HG03139 (cell line): ENCODE results near the gene HPCAL1.
"Not testable (repeated sequence)": the region's sequence is repeated elsewhere in the genome, so short reads cannot be mapped to it uniquely, and the experiment has no call there.

Source experiments
- ATAC-seq: cut with Tn5 transposase; IDR thresholded peaks from one replicate; pipeline ENCODE4 v1.9.1; 2021; ENCODE audit not compliant: unreplicated experiment

HPCAL1 gene

DNA sequence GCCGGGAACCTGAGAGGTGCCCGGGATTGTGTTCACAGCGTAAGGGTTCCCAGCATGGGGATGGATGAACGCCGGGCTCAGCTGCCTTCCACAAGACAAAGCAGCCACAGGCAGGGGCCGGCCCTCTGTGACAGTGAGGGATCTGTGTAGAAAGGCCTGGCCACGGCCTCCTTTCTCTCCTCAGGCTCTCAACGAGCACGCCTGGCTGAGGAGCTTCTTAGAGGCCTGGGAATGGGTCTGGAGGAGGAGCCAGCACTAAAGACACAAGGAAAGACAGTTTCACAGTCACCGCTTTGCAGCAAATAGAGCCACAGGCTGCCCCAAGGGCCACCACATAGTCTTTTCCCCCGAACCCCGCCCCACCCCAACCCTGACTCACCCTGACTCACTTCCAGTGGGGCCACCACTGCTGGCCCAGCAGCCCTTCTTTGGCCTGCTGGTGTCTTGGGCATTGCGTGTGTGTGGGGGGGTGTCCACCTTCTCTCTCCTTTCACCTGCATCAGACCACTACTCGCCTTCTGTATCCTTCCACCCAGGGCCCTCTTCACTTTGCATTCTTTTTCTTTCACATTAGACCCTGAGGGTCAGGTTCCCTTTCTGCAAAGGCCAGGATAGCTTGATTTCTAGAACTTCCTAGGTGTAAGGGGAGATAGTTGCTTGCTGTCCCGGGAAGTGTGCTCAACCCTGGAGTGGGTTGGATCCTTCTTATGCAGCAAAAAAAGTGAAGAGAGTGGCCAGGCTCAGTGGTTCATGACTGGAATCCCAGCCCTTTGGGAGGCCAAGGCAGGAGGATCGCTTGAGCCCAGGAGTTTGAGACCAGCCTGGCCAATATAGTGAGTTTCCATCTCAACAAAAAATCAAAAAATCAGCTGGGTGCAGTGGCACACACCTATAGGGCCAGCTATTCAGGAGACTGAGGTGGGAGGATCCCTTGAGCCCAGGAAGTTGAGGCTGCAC, 19.3 kb upstream of the HPCAL1 start:
- no peak for ATAC-seq

DNA sequence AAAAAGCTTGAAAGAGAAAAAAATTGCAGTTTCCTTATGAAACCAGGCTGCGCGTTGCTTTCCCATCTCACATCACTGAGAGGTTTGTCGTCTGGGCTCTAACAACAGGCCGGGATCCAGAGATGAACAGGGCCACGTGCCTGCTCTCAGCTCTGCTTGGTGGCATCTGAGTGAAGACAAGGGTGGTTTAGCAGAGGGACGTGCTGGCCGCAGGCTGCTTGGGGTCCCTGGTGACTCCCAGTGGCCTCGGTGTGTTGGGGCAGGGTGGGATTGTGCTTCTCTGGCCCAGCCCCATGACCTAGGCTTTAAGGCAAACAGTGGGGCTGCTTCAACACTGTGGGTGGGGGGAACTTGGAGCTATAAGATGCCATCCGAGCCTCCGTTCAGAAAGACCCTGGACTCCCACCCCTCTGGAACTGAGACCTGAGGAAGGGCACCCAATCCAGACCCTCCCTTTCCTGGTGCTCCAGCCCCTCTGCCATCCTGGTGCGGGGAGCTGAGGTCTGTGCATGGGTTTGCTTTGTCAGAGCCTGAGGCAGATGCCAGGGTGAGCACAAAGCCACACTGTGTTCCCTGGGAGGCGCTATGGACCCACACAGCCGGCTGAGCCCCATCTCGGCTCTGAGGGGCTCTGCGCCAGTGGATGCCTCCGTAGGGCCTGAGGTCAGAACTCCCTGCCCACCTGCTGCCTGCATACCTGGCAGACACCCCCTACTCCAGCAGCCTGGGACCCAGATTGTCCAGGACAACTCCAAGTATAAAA, 18.4 kb upstream of the HPCAL1 start:
- ATAC-seq = no peak

DNA sequence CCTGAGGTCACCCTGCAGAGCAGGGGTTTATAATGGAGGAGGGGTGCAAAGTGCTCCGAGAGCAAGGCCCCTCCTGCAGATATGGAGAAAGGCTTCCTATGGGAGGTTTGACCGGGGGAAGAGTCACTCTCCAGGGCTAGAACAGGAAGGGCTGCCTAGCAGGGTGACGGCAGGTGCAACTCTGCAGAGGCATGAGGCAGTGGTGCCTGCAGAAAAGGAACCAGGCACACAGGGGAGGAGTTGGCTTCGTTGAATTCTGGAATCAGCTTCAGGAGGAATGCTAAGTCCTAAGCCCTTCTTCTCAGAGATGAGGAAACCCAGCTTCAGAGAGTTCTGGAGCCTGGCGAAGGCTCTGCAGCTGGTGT, 17.5 kb upstream of the HPCAL1 start:
- ATAC-seq = no peak

DNA sequence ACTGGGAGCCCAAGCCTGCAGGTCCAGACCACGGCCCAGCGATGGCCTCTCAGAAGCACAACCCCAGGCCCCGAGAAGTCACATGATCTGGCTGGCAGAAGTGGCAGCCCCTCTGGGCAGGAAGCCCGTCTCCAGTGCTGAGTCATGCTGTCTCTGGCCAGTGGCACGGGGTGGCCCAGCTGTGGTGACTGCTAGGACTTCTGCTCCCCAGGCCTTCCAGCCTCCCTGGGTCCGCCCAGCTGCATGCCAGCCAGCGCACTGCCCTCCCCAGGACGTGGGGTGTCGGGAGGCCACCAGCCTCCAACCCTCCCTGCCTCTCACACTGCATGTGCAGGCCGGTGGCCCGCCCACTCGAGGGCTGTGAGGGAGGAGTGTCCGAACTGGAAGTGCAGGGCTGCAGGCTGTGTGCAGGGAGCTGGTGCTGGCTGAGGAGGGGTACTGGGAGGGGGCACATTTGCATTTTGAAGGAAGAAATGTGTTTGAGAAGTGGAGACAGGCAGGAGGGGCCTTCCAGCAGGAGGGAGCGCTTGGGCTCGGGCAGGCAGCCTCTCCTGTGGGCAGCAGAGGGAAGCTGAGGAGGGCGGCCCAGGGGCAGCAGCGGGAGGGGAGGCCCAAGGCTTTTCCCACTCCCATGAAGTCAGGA, 17.0 kb upstream of the HPCAL1 start:
- ATAC-seq = no peak

DNA sequence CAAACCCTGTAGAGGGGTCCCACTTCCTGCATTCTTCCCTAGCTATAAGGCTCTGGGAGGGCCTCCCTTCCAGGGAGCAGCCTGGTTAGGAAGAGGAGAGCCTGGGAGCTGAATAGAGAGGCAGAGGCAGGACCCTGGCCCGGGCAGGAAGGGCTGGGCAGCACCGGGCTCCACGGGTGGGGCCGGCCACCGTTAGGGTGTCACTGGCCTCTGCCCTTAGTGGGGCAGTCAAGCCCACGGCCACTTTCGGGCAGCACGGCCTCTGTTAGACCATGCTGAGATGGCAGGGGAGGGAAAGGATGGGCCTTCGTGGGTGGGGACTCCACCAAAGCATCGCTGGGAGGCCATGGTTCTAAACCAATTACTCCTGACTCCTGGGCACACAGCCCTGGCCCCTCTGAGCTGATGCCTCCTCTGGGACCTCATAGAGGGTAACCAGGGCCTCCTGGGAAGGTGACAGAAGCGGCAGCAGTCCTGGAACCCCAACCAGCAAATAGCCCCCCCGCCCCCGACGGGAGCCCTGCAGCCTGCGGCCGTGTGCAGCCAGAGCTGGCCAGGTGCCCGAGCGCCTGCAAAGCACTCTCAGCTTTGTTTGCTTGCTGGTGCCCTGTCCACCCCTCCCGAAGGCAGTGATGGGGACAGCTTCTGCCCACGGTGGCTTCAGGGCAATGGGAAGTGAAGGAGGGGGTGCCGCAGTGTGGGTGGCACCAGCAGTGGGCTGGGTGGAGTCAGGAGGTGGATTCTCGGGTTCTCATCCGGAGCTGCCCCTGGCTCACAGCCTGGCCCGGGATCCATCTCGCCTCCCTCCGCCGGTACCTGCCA, 16.3 kb upstream of the HPCAL1 start:
- ATAC-seq = no peak

DNA sequence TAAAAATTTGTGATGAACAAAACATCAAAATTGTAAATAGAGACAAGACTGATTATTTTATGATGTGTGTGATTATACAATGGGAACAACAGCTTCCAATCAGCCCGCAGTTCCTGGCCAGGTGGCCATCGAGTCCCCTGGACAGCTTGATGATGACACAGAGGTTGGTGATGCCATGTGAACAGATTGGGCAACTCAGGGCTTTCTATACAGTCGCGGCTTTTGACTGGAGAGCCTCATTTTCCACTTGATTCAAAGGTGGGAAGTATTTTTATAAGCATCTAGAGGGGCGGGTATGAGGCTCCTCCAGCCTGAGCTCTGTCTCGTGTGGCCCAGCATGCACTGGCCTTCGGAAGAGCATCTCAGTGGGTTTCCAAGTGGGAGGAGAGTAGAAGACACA, 14.9 kb upstream of the HPCAL1 start:
- no peak for ATAC-seq

DNA sequence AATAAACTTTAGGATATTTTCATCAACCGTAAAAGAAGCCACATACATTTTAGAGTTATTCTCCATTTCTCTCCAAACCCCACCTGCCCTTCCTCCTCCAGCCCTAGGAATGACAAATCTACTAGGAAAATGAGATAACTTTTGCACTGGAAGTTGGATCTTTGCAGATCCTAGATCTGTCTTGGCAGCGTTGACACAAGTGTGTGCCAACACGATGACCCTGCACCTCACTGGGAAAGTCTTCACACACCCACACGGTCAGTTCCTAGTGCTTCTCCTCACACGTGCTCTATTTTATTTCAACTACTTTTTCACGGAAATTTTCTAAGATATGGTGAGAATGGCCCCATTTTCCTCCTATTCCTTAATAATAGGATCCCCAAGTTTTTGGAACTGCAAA, 14.1 kb upstream of the HPCAL1 start:
- ATAC-seq = no peak

DNA sequence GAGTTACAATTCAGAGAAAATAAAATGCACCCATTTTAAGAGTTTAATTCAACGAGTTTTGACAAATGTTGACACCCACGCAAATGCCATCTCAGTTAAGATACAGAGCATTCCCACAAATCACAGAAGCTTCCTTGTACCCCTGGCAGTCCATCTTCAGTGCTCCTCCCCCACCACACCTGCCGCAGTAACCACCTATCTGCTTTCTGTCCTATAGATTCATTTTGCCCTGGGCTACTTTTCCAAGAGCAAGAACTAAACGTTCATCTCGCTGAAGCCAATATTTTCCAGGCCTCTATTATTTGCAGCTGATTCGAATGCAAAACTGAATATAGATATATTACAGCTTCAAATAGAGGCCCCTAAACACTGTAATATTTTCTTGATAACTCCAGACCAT, 13.4 kb upstream of the HPCAL1 start:
- no peak for ATAC-seq

DNA sequence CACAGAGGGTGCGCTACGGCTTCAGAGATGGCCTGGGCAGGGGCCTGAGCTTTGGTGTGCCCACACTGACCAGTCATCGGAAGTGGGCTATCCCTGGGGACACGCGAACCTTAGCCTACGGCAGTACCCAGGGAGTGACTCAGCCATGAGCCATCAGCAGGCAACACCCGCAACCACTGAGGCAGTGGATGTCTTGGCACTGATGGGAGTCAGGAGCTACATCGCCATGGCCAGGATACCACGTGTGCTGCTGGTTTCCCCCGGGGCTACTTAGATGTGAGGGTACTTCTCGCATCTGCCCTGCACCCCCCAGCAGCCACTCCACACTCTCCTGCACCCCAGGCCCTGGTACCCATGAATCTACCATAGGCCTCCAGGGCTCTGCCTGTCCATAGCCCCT, 12.8 kb upstream of the HPCAL1 start:
- ATAC-seq = no peak

DNA sequence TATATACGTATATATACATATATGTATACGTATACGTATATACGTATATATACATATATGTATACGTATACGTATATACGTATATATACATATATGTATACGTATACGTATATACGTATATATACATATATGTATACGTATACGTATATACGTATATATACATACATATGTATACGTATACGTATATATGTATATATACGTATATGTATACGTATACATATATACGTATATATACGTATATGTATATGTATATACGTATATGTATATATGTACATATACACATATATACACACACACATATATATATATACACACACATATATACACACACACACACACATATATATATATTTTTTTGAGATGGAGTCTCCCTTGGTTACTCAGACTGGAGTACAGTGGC, 11.3 kb upstream of the HPCAL1 start:
- ATAC-seq = not testable (repeated sequence)

DNA sequence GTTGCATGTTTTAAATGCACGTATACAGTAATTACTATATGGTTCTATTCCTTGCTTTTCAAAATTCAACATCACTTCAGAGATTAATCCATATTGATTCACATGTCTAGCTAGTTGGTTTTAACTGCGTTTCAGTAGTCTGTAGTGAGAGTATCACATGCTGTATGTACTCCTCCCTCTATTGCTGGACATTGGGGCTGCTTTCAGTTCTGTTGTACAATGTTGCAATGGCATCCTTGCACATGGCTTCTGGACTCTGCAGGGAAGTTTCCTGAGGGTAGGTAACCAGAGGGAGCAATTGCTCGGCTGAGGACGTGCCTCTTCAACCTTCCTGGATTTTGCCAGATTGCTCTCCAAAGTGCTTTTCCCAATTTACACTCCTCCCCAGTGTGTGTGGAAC, 10.7 kb upstream of the HPCAL1 start:
- no peak for ATAC-seq

DNA sequence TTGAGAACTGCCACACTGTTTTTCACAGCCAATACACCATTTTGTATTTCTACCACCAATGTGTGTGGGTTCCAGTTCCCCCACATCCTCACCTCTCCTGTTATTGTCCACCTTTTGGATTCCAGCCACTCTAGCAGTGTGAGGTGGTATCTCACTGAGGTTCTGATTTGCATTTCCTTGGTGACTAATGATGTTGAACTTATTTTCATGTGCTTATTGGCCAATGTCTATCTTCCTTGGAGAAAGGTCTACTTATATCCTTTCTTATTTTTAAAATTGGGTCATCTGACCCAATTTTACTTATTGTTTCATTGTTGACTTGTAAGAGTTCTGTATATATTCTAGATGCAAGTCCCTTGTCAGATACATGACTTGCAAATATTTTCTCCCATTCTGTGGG, 9.1 kb upstream of the HPCAL1 start:
- ATAC-seq = no peak

DNA sequence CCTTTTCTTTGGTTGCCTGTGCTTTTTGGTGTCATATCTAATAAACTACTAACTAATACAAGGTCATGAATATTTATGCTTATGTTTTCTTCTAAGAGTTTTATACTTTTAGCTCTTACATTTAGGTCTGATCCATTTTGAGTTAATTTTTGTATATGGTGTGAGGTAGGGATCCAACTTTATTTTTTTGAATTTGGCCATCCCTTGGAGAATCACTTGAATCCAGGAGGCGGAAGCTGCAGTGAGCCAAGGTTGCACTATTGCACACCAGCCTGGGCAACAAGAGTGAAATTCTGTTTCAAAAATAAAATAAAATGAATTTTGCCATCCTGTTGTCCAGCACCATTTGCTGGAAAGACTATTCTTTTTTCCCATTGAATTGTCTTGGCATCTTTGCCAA, 8.6 kb upstream of the HPCAL1 start:
- no peak for ATAC-seq

DNA sequence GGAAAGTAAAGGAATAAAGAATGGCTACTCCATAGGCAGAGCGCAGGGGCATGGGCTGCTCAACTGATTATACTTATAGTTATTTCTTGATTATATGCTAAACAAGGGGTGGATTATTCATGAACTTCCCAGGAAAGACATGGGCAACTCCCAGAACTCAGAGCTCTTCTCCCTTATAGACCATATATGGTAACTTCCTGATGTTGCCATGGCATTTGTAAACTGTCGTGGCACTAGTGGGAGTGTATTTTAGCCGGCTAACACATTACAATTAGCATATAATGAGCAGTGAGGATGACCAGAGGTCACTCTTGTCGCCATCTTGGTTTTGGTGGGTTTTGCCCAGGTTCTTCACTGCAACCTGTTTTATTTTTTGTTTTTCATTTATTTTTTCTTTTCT, 7.1 kb upstream of the HPCAL1 start:
- ATAC-seq = not testable (repeated sequence)

DNA sequence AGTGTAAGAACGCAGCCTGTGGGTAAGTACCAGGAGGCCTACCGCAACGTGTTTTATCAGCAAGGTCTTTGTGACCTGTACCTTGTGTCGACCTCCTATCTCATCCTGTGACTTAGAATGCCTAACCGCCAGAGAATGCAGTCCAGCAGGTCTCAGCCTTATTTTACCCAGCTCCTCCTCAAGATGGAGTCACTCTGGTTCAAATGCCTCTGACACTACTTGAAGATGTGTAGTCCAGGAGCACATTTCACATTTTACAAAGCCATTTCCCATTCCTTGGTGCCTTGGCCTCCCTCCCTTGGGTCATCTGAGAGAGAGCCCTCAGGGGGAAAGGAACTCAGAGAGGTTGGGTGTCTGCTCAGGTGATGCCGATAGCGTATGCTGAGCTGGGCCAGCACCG, 6.6 kb upstream of the HPCAL1 start:
- no peak for ATAC-seq

DNA sequence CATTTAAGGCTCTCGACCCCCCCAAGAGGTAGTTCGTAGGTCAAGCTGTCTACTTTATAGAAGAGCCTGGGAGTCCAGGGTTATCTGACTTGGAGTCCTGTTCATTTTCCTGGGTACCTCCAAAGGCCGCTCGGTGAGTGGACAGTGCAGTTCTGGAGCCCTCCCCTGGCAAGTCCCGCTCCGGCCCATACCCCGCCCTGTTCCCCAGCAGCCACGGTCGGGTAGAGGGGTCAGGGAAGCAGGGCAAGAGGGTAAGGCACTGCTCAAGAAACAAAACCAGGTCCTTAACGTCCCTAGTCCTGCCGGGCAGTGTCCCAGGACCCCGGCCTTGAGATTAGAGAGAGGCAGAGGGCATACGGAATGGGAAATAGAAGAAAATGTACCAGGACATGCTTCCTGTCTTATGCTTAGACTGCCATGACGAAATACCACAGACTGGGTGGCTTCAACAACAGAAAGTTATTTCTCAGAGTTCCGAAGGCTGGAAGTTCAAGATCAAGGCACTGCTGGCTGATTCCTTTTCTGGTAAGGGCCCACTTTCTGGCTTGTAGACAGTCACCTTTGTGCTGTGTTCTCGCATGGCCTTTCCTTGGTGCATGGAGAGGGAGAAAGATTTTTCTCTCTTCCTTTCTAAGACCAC, 5.4 kb upstream of the HPCAL1 start:
- ATAC-seq = no peak

DNA sequence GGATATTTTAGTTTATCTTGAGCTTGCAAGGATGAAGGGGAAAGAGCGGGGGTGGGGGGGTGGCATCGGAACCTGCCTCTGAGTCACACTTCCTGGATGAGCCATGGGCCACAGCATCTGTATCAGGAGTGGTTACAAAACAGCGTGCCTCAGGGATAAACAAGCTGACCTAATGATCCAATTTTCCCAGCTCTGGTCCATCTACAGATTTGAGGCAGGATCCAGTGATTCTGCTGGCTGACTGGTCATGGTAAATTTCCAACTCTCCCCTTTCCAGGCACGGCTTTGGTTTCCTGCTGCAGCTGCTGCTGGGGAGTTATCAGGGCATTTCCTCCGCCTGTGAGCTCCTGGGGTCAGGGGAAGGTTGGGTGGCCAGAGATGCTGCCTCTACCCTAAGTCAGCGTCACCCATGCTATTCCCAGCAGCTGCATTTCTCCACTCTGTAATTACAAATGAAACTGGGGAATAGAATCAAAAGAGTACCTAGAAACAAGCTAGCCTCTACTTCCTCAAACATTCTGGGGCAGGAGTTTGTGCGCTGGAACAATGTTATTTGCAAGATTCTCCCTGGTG, 4.7 kb upstream of the HPCAL1 start:
- ATAC-seq = no peak

DNA sequence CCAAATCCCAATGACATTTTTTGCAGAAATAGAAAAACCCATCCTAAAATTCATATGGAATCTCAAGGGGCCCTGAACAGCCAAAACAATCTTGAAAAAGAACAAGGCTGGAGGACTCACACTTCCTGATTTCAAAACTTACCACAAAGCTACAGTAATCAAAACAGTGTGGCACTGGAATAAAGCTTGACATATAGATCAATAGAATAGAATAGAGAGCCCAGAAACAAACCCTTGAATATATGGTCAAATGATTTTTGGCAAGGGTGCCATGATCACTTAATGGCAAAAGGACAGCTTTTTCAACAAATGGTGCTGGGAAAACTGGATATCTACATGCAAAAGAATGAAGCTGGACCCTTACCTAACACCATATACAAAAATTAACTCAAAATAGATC, 3.9 kb upstream of the HPCAL1 start:
- ATAC-seq = not testable (repeated sequence)

DNA sequence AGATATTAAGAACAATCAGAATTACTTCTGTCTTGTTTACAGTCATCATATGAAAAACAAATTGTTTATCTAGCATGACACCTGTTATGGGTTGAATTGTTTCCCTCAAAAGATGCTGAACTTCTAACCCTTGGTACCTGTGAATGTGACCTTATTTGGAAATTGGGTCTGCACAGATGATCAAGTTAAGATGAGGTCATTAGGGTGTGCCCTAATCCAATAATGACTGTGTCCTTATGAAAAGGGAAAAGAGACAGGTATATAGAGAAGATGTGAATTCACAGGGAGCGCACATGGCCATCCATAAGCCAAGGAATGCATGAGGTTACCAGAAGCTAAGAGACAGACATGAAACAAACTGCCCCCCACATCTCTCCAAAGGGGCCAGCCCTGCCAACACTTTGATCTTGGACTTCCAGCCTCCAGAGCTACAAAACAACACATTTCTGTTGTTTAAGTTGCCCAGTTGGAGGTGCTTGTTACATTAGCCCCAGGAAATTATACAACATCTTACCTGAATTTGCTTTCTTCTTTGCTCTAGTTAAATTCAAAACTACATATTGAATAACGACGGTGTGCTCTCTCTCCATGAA, 2.3 kb upstream of the HPCAL1 start:
- ATAC-seq = no peak
